Stimulated activated CD8-positive, alpha-beta memory T cell treated with anti-CD3 and anti-CD28 coated beads, Interleukin-4, amount 100 ng/mL, for 48 hours (primary cell): ENCODE measurements around the gene NAA80.

ENCODE experiments used
- DNase-seq: peaks from one replicate; pipeline ENCODE4 v3.0.0-alpha.2; 2020

The NAA80 gene, protein sequence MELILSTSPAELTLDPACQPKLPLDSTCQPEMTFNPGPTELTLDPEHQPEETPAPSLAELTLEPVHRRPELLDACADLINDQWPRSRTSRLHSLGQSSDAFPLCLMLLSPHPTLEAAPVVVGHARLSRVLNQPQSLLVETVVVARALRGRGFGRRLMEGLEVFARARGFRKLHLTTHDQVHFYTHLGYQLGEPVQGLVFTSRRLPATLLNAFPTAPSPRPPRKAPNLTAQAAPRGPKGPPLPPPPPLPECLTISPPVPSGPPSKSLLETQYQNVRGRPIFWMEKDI

GRCh38 chr3:50298836-50299637 is at the start of gene NAA80, which contains the start of gene HYAL3:
NAA80 (minus strand) TSS chr3:50299405; CDS start chr3:50297463, 1,942 bp downstream.
HYAL3 (minus strand) TSS chr3:50299405; CDS start chr3:50295602, 3,803 bp downstream.
- peak; percentile 100 for DNase-seq

DNA sequence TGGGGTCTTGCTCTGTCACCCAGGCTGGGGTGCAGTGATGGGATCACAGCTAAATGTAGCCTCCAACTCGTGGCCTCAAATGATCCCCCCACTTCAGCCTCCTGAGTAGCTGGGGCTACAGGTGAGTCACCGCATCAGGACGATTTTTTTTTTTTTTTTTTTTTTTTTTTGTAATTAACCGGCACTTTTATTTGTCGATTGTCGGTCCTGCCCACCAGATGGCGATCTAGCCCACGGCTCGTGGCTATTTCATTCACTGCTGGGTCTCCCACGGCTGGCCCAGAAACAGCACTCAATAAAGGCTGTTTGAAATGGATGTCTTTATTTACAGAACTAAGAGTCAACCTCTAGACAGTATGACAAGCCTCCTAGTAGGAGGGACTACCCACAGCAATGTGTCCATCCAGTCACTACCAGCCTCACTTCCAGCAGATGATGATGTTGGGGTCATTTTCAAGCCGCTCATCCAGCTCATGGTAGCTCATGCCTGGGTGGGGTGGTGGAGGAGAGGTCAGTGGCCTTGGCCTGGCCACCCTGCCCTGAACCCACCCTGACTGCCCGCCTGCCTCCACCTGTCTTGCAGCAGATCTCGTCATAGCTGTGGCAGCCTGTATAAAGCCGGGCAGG is 48.1 kb upstream of the NAA80 start:
- peak; percentile 81 for DNase-seq

DNA sequence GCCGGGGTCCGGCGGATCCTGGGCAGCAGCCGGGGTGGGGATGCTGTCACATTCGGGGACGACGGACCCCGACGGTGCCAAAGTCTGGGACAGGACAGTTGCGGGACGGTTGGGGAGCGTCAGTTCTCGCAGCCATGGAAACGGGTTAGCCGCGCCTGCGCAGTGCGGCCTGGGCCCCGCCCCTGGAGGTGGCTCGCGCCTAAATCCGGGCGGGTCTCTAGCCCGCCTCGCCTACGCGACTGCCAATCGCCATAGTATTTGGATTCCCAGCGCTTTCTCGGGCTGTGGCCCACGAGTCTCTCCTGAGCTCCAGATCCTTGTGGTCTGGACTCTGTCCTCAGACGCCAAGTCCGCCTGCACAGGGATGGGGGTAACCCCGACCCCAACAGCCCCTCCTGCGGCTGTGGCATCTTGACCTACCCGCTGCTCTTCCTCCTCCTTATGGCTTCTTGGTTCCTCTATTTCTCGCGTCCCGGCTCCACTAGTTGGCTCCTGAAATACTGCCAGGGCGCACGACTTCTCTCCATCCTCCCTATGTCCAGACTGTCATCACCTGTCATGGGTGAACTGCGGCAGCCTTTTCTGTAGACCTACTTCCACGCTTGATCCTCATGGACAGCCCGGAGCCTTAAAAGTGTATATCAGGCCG is 46.5 kb upstream of the NAA80 start, which contains the start of gene ZMYND10:
ZMYND10 (minus strand) TSS at position 147 of the 649 bp plus-strand sequence. CDS start 153 bp downstream, outside the sequence.
- peak; percentile 87 for DNase-seq

DNA sequence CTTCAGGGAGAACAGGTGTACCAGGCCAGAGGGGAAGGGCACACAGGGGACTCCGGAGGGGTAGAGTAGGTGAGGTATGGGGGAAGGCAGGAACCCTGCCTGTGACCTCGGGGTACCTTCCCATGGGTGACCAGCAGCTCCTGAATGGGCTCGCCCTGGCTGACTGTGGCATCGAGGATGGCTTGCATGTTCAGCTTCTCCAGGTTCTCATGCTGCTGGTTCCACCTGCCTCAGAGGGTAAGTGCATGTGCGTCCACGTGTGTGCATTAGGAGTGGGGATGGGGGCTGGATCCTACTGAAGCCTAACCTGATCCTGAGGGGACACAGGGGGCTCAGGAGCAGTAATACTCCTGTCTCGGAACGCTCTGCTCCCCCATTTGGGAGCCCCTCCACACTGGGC is 45.8 kb upstream of the NAA80 start:
- DNase-seq = no peak

- no peak for DNase-seq
Observed at GRCh38 chr3:50342813-50343633, 43.8 kb upstream of the NAA80 start.

DNA sequence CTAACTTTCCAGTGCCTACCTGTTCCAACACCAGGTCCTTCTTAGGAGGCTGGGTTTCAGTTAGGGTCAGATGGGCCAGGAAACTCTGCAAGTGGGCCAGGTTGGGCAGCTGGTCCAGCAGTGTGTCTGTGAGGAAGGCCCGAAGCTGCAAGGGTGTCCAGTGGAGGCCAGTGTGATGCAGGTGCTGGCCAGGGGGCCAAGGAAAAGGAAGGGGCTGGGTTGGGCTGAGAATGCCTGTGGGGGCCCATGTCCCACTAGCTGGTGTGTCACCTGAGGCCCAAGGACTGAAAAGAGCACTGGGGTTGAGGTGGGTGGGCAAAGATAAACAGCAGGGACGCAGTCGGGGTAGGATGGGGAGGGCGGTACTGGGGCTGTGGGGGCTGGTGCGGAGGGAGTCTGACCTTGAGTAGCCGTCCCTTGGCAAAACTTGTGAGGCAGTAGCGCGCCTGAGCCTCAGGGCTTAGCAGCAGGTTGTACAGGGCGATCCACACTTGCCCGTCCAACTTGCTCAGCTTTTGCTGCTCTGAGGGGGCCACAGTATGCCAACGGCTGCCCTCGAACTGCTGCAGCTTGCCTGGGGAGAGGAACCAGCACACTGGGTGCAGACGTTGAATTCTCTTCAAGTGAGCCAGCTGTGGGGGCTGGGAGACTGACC is 42.9 kb upstream of the NAA80 start:
- DNase-seq = no peak

- no peak for DNase-seq
Observed at GRCh38 chr3:50341537-50341936, 42.3 kb upstream of the NAA80 start.

DNA sequence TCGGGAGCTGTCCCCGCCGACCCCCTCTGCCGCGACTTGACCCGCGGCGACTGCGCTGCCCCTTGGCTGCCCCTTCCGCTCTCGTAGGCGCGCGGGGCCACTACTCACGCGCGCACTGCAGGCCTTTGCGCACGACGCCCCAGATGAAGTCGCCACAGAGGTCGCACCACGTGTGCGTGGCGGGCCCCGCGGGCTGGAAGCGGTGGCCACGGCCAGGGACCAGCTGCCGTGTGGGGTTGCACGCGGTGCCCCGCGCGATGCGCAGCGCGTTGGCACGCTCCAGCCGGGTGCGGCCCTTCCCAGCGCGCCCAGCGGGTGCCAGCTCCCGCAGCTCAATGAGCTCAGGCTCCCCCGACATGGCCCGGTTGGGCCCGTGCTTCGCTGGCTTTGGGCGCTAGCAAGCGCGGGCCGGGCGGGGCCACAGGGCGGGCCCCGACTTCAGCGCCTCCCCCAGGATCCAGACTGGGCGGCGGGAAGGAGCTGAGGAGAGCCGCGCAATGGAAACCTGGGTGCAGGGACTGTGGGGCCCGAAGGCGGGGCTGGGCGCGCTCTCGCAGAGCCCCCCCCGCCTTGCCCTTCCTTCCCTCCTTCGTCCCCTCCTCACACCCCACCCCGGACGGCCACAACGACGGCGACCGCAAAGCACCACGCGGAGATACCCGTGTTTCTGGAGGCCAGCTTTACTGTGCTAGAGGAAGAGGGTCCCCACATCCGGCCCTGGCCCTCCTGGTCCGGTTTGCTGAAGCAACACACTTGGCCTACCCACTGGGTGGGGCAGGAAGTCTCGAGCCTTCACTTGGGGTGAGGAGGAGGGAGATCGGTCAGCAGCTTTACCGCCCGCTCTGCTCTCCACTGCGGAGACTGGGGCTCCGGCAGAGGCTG is 41.5 kb upstream of the NAA80 start, which contains the start of gene RASSF1:
RASSF1 (minus strand) TSS at position 389 of the 882 bp plus-strand sequence; CDS start at position 358, 31 bp downstream.
- peak; percentile 82 for DNase-seq

DNA sequence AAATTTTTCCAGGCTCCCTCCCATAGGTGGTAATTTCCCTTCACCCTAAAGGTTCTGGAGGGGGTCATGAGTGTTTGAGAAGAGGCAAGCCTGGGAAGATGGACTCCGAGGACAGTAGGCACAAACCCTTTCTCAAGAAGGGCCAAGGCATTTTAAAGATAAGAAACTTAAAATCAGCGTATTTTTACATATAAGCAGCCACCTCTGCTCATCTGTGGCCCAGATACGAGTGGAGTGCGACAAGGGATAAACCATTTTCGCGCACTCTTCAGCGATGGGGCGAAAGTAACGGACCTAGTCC is 40.9 kb upstream of the NAA80 start:
- DNase-seq = no peak

GRCh38 chr3:50339485-50340146 is 40.4 kb upstream of the NAA80 start:
- DNase-seq = no peak

DNA sequence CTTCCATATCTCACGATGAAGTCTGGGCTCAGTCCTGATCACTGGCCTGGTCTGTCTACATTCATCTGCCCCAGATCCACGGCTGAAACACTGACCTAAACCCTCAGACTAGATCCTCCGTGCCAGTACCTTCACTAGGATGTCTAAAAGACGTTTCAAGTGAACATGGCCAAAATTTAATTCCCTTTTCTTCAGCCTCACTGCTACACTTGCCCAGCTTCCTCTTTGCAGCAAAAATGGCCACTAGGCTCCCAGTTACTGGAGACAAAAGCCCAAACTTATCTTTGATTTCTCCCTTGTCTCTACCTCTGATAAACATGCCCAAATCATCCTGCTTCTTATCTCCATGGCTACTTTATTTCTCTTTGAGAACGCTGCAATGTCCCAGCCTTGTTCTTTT is 39.8 kb upstream of the NAA80 start:
- no peak for DNase-seq

- peak; percentile 98 for DNase-seq
Observed at GRCh38 chr3:50337175-50337861, 38.1 kb upstream of the NAA80 start.

- no peak for DNase-seq
Observed at GRCh38 chr3:50336452-50337174, 37.4 kb upstream of the NAA80 start.

DNA sequence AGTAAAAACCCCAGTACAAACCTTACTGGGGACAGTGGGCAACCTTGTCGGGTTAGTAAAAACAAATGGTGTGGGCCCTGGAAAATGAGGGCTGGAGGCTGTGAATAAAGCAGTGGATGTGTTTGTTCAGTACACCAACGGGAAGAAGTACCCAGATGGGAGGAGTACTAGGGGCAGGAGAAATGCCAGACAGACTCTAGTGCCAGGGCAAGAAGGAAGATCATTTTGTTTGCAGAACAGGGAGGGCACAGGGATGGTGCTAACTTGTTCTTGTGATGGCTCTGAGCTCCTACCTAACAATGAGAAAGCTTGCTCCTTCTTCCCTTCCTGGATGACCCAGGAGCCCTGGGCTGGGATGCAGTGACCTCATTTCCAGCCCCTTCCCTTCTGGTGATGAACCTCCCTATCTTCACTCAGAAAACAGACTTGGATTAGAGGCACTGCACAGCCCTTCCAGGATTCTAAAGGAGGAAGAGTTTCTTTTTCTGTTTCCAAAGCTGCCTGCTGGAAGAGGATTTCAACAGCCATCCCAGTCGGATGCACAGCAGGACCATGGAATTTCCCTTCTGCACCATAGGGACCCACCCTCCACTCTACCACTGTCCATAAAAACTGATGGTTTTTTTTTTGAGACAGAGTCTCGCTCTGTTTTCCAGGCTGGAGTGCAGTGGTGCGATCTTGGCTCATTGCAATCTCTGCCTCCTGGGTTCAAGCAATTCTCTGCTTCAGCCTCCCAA is 35.3 kb upstream of the NAA80 start:
- no peak for DNase-seq

- no peak for DNase-seq
Observed at GRCh38 chr3:50333744-50334328, 34.6 kb upstream of the NAA80 start.

DNA sequence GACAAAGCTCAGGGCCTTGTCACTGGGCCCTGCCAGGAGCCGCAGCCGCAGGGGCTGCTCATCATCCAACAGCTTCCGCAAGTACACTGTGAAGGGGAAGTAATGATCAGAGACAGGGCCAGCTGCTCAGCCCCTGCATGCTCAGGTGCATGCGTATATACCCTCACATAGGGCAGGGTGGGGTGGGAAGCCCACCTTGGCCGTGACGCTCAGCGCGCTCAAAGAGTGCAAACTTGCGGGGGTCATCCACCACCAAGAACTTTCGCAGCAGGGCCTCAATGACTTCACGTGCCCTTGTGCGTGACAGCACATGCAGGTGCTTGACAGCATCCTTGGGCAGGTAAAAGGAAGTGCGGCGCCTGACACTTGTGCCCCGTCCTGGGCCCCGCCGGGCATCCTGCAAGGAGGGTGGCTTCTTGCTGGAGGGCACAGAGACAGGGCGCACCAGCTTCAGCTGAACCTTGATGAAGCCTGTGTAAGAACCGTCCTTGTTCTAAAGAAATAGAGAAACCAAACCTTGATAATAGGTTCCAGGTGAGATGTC is 32.2 kb upstream of the NAA80 start:
- DNase-seq = no peak

GRCh38 chr3:50330330-50330729 is 31.1 kb upstream of the NAA80 start:
- no peak for DNase-seq
